ENCODE measurements around the gene GFAP.
"Not testable (repeated sequence)": the region's sequence is repeated elsewhere in the genome, so short reads cannot be mapped to it uniquely, and the experiment has no call there.

GFAP gene

GRCh38 chr17:44915321-44915726 is at the start of gene GFAP:
TSS of gene GFAP (minus strand) at chr17:44915500. CDS start at chr17:44915486, 14 bp downstream.
- no peak for DNase-seq

- DNase-seq: no peak
Observed at GRCh38 chr17:44961921-44962350, 46.6 kb upstream of the GFAP start.

GRCh38 chr17:44960691-44961090 is 45.4 kb upstream of the GFAP start:
- DNase-seq: no peak

GRCh38 chr17:44959821-44960531 is 44.7 kb upstream of the GFAP start:
- no peak for DNase-seq

GRCh38 chr17:44956998-44957981 is 42.0 kb upstream of the GFAP start:
- no peak for DNase-seq

- DNase-seq: no peak
Observed at GRCh38 chr17:44955674-44956425, 40.5 kb upstream of the GFAP start.

GRCh38 chr17:44952946-44953475 is 37.7 kb upstream of the GFAP start:
- no peak for DNase-seq

- DNase-seq: no peak
Observed at GRCh38 chr17:44948315-44948795, 33.1 kb upstream of the GFAP start.

- DNase-seq: peak; percentile 90
Observed at GRCh38 chr17:44947461-44948314, 32.4 kb upstream of the GFAP start, which contains the start of gene KIF18B. TSS of gene KIF18B (minus strand) at chr17:44947773. CDS start at chr17:44936344, 11,429 bp downstream.

GRCh38 chr17:44945652-44946051 is 30.4 kb upstream of the GFAP start:
- not testable (repeated sequence) for DNase-seq

- DNase-seq: no peak
Observed at GRCh38 chr17:44942456-44942855, 27.2 kb upstream of the GFAP start.

GRCh38 chr17:44941712-44942331 is 26.5 kb upstream of the GFAP start:
- no peak for DNase-seq

GRCh38 chr17:44940768-44941167 is 25.5 kb upstream of the GFAP start:
- no peak for DNase-seq

GRCh38 chr17:44940317-44940716 is 25.0 kb upstream of the GFAP start:
- DNase-seq: no peak

GRCh38 chr17:44935116-44935515 is 19.8 kb upstream of the GFAP start:
- no peak for DNase-seq

- no peak for DNase-seq
Observed at GRCh38 chr17:44934745-44935105, 19.4 kb upstream of the GFAP start.

GRCh38 chr17:44933824-44934744 is 18.8 kb upstream of the GFAP start:
- no peak for DNase-seq

- no peak for DNase-seq
Observed at GRCh38 chr17:44932787-44933097, 17.4 kb upstream of the GFAP start.

GRCh38 chr17:44932096-44932786 is 16.9 kb upstream of the GFAP start:
- DNase-seq: no peak

- no peak for DNase-seq
Observed at GRCh38 chr17:44931376-44931775, 16.1 kb upstream of the GFAP start.

All from NCI-H2029 (cell line).